ENCODE results near the gene PICALM.

- no peak for TF ChIP-seq REST (IDR thresholded peaks at IDR 0.05; ENCODE audit: low read depth)
- TF ChIP-seq, protein P1, sequence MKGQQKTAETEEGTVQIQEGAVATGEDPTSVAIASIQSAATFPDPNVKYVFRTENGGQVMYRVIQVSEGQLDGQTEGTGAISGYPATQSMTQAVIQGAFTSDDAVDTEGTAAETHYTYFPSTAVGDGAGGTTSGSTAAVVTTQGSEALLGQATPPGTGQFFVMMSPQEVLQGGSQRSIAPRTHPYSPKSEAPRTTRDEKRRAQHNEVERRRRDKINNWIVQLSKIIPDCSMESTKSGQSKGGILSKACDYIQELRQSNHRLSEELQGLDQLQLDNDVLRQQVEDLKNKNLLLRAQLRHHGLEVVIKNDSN (IDR thresholded peaks at IDR 0.05) = no peak
- TF ChIP-seq ZBTB7A (IDR thresholded peaks at IDR 0.05; ENCODE audit: low read depth) = no peak
- TF ChIP-seq EP300 (IDR thresholded peaks at IDR 0.05; ENCODE audit: borderline replicate concordance) = no peak
- TF ChIP-seq YY1 (IDR thresholded peaks at IDR 0.05; ENCODE audit: low read depth) = no peak
- TF ChIP-seq TCF12 (IDR thresholded peaks at IDR 0.05; ENCODE audit: low read depth) = no peak
- TF ChIP-seq CEBPB (IDR thresholded peaks at IDR 0.05) = no peak
These were observed 123.6 kb downstream of the PICALM start for GRCh38 chr11:85945296-85945695.
